Gastrocnemius medialis (tissue), 4 donors: Measurements from ENCODE around the gene EMC8.

ENCODE experiments used
- CTCF ChIP-seq, 5 experiments: fragments of 450-650 bp in 3 of 5; fragments of 200-600 bp in 2 of 5; sonication (generic) in 2 of 5; IDR thresholded peaks in 4 of 5; conservative IDR thresholded peaks in 1 of 5; 1 replicate in 4 of 5; 2 replicates in 1 of 5; pipeline ENCODE4 v1.5.1; 2016 to 2019; ENCODE audit warnings: antibody characterized with exemption in 5 of 5, mild to moderate bottlenecking in 3 of 5, moderate library complexity in 3 of 5
- POLR2A ChIP-seq, 2 donors: fragments of 450-650 bp; IDR thresholded peaks; one replicate each; pipeline ENCODE4 v1.6.1; 2017; ENCODE audit warnings: antibody characterized with exemption in 2 of 2, mild to moderate bottlenecking in 2 of 2, moderate library complexity in 2 of 2

DNA sequence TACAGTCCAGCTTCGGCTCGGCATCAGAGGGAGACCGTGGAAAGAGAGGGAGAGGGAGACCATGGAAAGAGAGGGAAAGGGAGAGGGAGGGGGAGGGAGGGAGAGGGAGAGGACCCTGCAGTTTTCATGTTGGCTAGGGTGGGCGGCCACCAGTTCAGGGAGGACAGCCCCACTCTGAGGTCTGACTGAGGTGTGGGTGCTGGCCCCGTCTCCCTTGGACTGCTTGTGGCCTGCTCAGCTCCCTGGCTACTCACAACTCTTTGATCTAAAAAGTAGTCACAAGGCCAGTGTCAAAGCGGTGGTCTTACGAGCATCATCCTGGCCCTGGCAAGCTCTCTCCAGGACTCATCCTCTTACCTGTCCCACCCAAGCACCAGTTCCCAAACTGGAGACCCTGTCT lies 9.6 kb upstream of the EMC8 start:
- no peak for TF ChIP-seq CTCF (IDR thresholded peaks at IDR 0.05 in 4 of 5, conservative IDR thresholded peaks at IDR 0.05 in 1 of 5)
- no peak for TF ChIP-seq POLR2A (IDR thresholded peaks at IDR 0.05)
